Parathyroid adenoma (tissue), 2 donors: ENCODE measurements around the gene LAMC1.

ENCODE experiments used
- H2AFZ ChIP-seq: fragments of 300-600 bp; sonication (generic); one replicate; pipeline ENCODE4 v1.7.0; 2017; ENCODE audit warnings: antibody characterized with exemption, mild to moderate bottlenecking
- H3K27ac ChIP-seq: fragments of 300-600 bp; sonication (generic); one replicate; pipeline ENCODE4 v1.7.0; 2017
- H3K27me3 ChIP-seq: fragments of 300-600 bp; sonication (generic); one replicate; pipeline ENCODE4 v1.7.0; 2017; ENCODE audit warnings: low read length; ENCODE audit not compliant: control insufficient read depth, insufficient read depth
- H3K36me3 ChIP-seq: fragments of 300-600 bp; sonication (generic); one replicate; pipeline ENCODE4 v1.7.0; 2017; ENCODE audit warnings: low read length; ENCODE audit not compliant: control insufficient read depth, insufficient read depth
- H3K4me1 ChIP-seq: fragments of 300-600 bp; sonication (generic); one replicate; pipeline ENCODE4 v1.7.0; 2017; ENCODE audit warnings: control low read depth
- H3K4me2 ChIP-seq: fragments of 300-600 bp; sonication (generic); one replicate; pipeline ENCODE4 v1.7.0; 2017; ENCODE audit warnings: low read length
- H3K4me3 ChIP-seq: fragments of 300-600 bp; sonication (generic); one replicate; pipeline ENCODE4 v1.7.0; 2017; ENCODE audit warnings: low read depth, low read length
- H3K79me2 ChIP-seq: fragments of 300-600 bp; sonication (generic); one replicate; pipeline ENCODE4 v1.7.0; 2017; ENCODE audit warnings: control low read depth
- H3K9ac ChIP-seq: fragments of 300-600 bp; sonication (generic); one replicate; pipeline ENCODE4 v1.7.0; 2017; ENCODE audit warnings: mild to moderate bottlenecking
- H3K9me3 ChIP-seq: fragments of 300-600 bp; sonication (generic); one replicate; pipeline ENCODE4 v1.7.0; 2017; ENCODE audit warnings: low read length; ENCODE audit not compliant: control insufficient read depth
- CTCF ChIP-seq: fragments of 300-600 bp; sonication (generic); IDR thresholded peaks from one replicate; pipeline ENCODE4 v1.7.0; 2017; ENCODE audit warnings: antibody characterized with exemption, mild to moderate bottlenecking
- donor health status: primary hyperparathyroidism.

LAMC1 gene

GRCh38 chr1:183165456-183165855 is 142.2 kb downstream of the LAMC1 start:
- no peak overlapping the region for H3K4me3 ChIP-seq
- no peak for TF ChIP-seq CTCF
- no peak overlapping the region for H3K27ac ChIP-seq
- no peaks in the 10 kb centered on the region for H3K4me1 ChIP-seq
- H3K27me3 ChIP-seq, result no peaks in the 10 kb centered on the region
- H3K9me3 ChIP-seq, result no peaks in the 10 kb centered on the region
- no peak overlapping the region for H2AFZ ChIP-seq
- H3K79me2 ChIP-seq, result no peaks in the 10 kb centered on the region
- H3K4me2 ChIP-seq, result no peak overlapping the region
- no peaks in the 10 kb centered on the region for H3K36me3 ChIP-seq
- H3K9ac ChIP-seq, result no peak overlapping the region

DNA sequence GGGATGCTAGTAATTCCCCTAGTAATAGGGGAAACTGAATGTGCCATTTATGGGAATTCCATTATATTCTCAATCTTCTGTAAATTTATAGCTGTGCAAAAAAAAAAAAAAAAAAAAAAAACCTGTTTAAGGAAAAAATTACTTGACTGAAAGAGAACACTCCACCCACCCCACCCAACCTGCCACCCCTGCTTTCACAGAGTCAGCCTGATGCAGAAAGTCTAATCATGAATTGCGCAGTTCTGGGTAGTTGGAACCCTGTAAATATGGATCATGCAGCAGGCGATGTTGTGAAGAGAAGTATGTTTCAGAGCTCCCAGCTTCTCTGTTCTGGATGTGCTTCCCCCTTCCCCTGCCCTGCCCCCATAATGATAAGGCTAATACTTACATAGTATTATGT is 143.2 kb downstream of the LAMC1 start:
- H3K4me1 ChIP-seq, result no peaks in the 10 kb centered on the region
- no peak overlapping the region for H3K4me2 ChIP-seq
- H3K9me3 ChIP-seq, result no peaks in the 10 kb centered on the region
- H3K36me3 ChIP-seq, result no peaks in the 10 kb centered on the region
- no peak overlapping the region for H3K27ac ChIP-seq
- H3K4me3 ChIP-seq, result no peak overlapping the region
- no peaks in the 10 kb centered on the region for H3K79me2 ChIP-seq
- no peak overlapping the region for H2AFZ ChIP-seq
- H3K27me3 ChIP-seq, result no peaks in the 10 kb centered on the region
- TF ChIP-seq CTCF, result no peak
- no peak overlapping the region for H3K9ac ChIP-seq

DNA sequence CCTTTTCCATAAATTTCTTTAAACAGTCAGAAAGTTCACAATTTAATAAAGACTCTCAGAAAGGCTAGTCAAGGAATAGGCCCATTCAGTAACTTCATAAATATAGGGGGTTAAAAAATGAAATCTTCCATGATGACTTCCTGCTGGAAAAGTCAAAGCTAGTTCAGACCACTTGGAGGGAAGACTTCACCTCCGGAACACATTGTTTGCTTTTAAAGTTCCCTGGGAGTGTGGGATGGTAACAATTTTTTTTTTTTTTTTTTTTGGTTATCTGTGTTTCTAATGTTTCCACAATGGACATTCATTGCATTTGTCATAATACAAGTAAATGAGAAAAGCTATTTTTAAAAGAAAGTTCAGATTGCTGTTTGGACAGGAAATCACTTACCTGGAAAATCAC is 144.5 kb downstream of the LAMC1 start:
- no peak for TF ChIP-seq CTCF
- H3K9ac ChIP-seq, result no peak overlapping the region
- no peaks in the 10 kb centered on the region for H3K79me2 ChIP-seq
- no peak overlapping the region for H3K4me2 ChIP-seq
- no peak overlapping the region for H3K4me3 ChIP-seq
- H3K36me3 ChIP-seq, result no peaks in the 10 kb centered on the region
- no peaks in the 10 kb centered on the region for H3K27me3 ChIP-seq
- H3K9me3 ChIP-seq, result no peaks in the 10 kb centered on the region
- H3K4me1 ChIP-seq, result no peaks in the 10 kb centered on the region
- no peak overlapping the region for H2AFZ ChIP-seq
- H3K27ac ChIP-seq, result no peak overlapping the region

- Histone ChIP-seq H3K27ac (no peak overlapping the region), H3K79me2 (no peaks in the 10 kb centered on the region), H3K36me3 (no peaks in the 10 kb centered on the region), H3K4me3 (no peak overlapping the region), H3K27me3 (no peaks in the 10 kb centered on the region), H3K4me1 (no peaks in the 10 kb centered on the region), H3K9me3 (no peaks in the 10 kb centered on the region), H2AFZ (no peak overlapping the region), H3K4me2 (no peak overlapping the region), H3K9ac (no peak overlapping the region)
- TF ChIP-seq CTCF, result no peak
Observed at GRCh38 chr1:183168308-183168707, 145.1 kb downstream of the LAMC1 start.

DNA sequence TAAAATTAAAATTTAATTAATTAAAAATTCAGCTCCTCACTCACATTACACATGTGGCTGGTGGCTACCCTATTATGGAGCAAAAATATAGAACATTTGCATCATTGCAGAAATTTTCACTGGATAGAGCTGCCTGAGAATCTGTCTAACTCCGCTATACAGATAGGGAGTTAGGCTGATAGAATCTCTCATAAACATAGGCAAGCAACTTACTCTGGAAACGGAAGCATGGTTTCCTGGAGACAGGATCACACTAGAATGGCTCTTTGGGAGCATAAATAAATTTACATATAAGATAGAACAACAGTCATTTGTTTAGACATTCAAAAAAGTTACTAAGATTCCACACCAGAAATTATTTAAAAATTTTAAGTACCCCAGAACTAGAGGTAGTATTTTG is 150.6 kb downstream of the LAMC1 start:
- Histone ChIP-seq H3K79me2 (no peaks in the 10 kb centered on the region), H3K4me2 (no peak overlapping the region), H2AFZ (no peak overlapping the region), H3K4me1 (no peaks in the 10 kb centered on the region), H3K27ac (no peak overlapping the region), H3K4me3 (no peak overlapping the region), H3K9me3 (no peaks in the 10 kb centered on the region), H3K36me3 (no peaks in the 10 kb centered on the region), H3K27me3 (no peaks in the 10 kb centered on the region), H3K9ac (no peak overlapping the region)
- TF ChIP-seq CTCF, result no peak
